Smooth muscle cell (in vitro differentiated cells): ENCODE measurements around the gene IL17RC. TPM values are rescaled to one million over a fixed set of nuclear protein-coding genes. Genes with fewer than 3 reads are reported as not detected.

Source experiments
- DNase-seq: peaks from one replicate; lab custom pipeline; 2025; ENCODE audit not compliant: unreplicated experiment; lab: John Stamatoyannopoulos, UW
- H2AFZ ChIP-seq: fragments of 200-600 bp; sonication (generic); 2 replicates; pipeline ENCODE4 v1.6.0; 2016; ENCODE audit warnings: antibody characterized with exemption, low read depth, mild to moderate bottlenecking
- H3F3A ChIP-seq: fragments of 200-600 bp; sonication (generic); 2 replicates; pipeline ENCODE4 v1.6.0; 2017; ENCODE audit warnings: antibody characterized with exemption, low read depth
- H3K27ac ChIP-seq: fragments of 200-600 bp; sonication (generic); 2 replicates; pipeline ENCODE4 v1.5.1; 2016; ENCODE audit warnings: low read depth, mild to moderate bottlenecking
- H3K27me3 ChIP-seq: fragments of 200-600 bp; sonication (generic); 2 replicates; pipeline ENCODE4 v1.6.1; 2016; ENCODE audit warnings: low read depth, mild to moderate bottlenecking
- H3K36me3 ChIP-seq: fragments of 200-600 bp; sonication (generic); 2 replicates; pipeline ENCODE4 v1.5.1; 2016; ENCODE audit warnings: low read depth
- H3K4me1 ChIP-seq: fragments of 200-600 bp; sonication (generic); 2 replicates; pipeline ENCODE4 v1.5.1; 2016; ENCODE audit warnings: low read depth
- H3K4me2 ChIP-seq: fragments of 200-600 bp; sonication (generic); 2 replicates; pipeline ENCODE4 v1.6.0; 2016; ENCODE audit warnings: mild to moderate bottlenecking
- H3K4me3 ChIP-seq: fragments of 200-600 bp; sonication (generic); 2 replicates; pipeline ENCODE4 v1.5.1; 2016; ENCODE audit warnings: mild to moderate bottlenecking
- H3K79me2 ChIP-seq: fragments of 200-600 bp; sonication (generic); 2 replicates; pipeline ENCODE4 v1.6.0; 2016; ENCODE audit warnings: low read depth, mild to moderate bottlenecking
- H3K9ac ChIP-seq: fragments of 200-600 bp; sonication (generic); 2 replicates; pipeline ENCODE4 v1.6.0; 2016; ENCODE audit warnings: low read depth
- H3K9me3 ChIP-seq: fragments of 200-600 bp; sonication (generic); replicated peaks from 2 replicates; pipeline ENCODE4 v1.5.1; 2016; ENCODE audit warnings: low read depth
- H4K20me1 ChIP-seq: fragments of 200-600 bp; sonication (generic); 2 replicates; pipeline ENCODE4 v1.6.0; 2016; ENCODE audit warnings: low read depth
- CTCF ChIP-seq: fragments of 200-600 bp; sonication (generic); IDR thresholded peaks from 2 replicates; pipeline ENCODE4 v1.5.1; 2017; ENCODE audit warnings: borderline replicate concordance, mild to moderate bottlenecking, antibody characterized with exemption; ENCODE audit not compliant: insufficient read depth, poor library complexity, severe bottlenecking
- WGBS: methylation state at CpG from one replicate; pipeline ENCODE4 v1.1.7; 2016; ENCODE audit warnings: low lambda C conversion rate; 5-methylcytosine and 5-hydroxymethylcytosine counted together
- polyA plus RNA-seq: library from polyadenylated mRNA; unstranded; fragments of >200 nt; fragmentation: Nextera tagmentation; extraction: Ambion mirVana; gene quantifications from 2 replicates; pipeline ENCODE4 v1.2.1, GENCODE V29; 2016
- total RNA-seq: library from RNA; depleted of rRNA; stranded (reverse); fragments of >200 nt; gene quantifications from 2 replicates; pipeline ENCODE4 v1.2.3, GENCODE V29; 2014

The IL17RC gene
- total and polyA plus RNA-seq, 2 experiments from 2014 or later: 36.7 to 37.3 TPM

- no peak overlapping the region for H3K27ac ChIP-seq
- no peak overlapping the region for H3K4me2 ChIP-seq
- no peaks in the 10 kb centered on the region for H3K79me2 ChIP-seq
- 92% methylated on average over 7 of the region's 7 CpGs for WGBS
- no peaks in the 10 kb centered on the region for H3K36me3 ChIP-seq
- TF ChIP-seq CTCF: no peak
- H3F3A ChIP-seq: no peaks in the 10 kb centered on the region
- no peak overlapping the region for H2AFZ ChIP-seq
- no peaks in the 10 kb centered on the region for H4K20me1 ChIP-seq
- no peaks in the 10 kb centered on the region for H3K27me3 ChIP-seq
- H3K9ac ChIP-seq: no peak overlapping the region
- no peak for DNase-seq
- peaks cover 16% of the 10 kb centered on the region for H3K4me1 ChIP-seq
- no peaks in the 10 kb centered on the region for H3K9me3 ChIP-seq
- H3K4me3 ChIP-seq: no peak overlapping the region
Measured at GRCh38 chr3:9912294-9912935, 4.5 kb upstream of the IL17RC start.

- H3K27me3 ChIP-seq: no peaks in the 10 kb centered on the region
- H3K9me3 ChIP-seq: no peaks in the 10 kb centered on the region
- no peak overlapping the region for H3K27ac ChIP-seq
- no peaks in the 10 kb centered on the region for H3F3A ChIP-seq
- WGBS: 95% methylated on average over 5 of the region's 5 CpGs
- H3K79me2 ChIP-seq: no peaks in the 10 kb centered on the region
- H3K4me1 ChIP-seq: peaks cover 16% of the 10 kb centered on the region
- H3K9ac ChIP-seq: no peak overlapping the region
- no peak for DNase-seq
- no peak overlapping the region for H3K4me3 ChIP-seq
- no peaks in the 10 kb centered on the region for H3K36me3 ChIP-seq
- no peak overlapping the region for H3K4me2 ChIP-seq
- H4K20me1 ChIP-seq: no peaks in the 10 kb centered on the region
- no peak for TF ChIP-seq CTCF
- no peak overlapping the region for H2AFZ ChIP-seq
Measured at GRCh38 chr3:9913601-9914000, 3.3 kb upstream of the IL17RC start.

GRCh38 chr3:9914011-9914410 is 2.9 kb upstream of the IL17RC start:
- WGBS: 88% methylated on average over 1 of the region's 1 CpG
- Histone ChIP-seq H3K4me2 (no peak overlapping the region), H3F3A (no peaks in the 10 kb centered on the region), H3K79me2 (no peaks in the 10 kb centered on the region), H3K36me3 (no peaks in the 10 kb centered on the region), H3K4me1 (peaks cover 16% of the 10 kb centered on the region), H3K9me3 (no peaks in the 10 kb centered on the region), H2AFZ (no peak overlapping the region), H3K4me3 (no peak overlapping the region), H3K9ac (no peak overlapping the region), H4K20me1 (no peaks in the 10 kb centered on the region), H3K27ac (no peak overlapping the region), H3K27me3 (no peaks in the 10 kb centered on the region)
- no peak for TF ChIP-seq CTCF
- no peak for DNase-seq

DNA sequence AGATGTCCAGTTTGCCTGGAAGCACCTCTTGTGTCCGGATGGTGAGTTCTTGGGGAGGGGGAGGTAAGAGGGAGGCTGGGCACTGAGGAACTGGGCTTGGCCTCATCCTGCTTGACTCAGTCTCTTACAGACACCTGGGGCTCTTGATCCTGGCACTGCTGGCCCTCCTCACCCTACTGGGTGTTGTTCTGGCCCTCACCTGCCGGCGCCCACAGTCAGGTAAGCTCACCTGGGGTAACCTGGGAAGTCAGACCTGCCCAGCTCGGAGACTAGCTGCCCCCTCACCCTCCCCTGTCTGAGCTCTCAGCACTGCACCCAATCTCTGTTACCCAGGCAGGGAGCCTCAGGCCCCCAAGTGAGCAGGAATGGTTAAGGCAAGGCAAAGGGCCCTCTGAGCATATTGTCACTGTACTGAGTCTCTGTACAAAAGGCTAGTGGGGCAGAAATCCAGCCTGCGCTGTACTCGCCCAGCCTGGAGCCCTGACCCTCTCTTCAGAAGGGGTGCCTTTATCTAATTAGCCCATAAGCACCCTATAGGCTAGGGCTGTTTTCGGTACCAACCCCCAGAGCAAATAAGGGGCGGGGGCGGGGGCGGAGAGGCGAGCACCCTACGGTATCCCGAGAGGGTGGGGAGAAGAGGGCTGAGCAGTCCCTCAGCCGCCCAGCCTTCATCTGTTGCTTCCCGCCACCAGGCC is 2.2 kb upstream of the IL17RC start:
- Histone ChIP-seq H3K4me2 (peak overlapping the region; percentile 91), H3K4me3 (peak overlapping the region; percentile 62), H3F3A (no peaks in the 10 kb centered on the region), H3K79me2 (no peaks in the 10 kb centered on the region), H3K4me1 (peaks cover 16% of the 10 kb centered on the region), H3K9me3 (no peaks in the 10 kb centered on the region), H4K20me1 (no peaks in the 10 kb centered on the region), H3K27me3 (no peaks in the 10 kb centered on the region), H2AFZ (no peak overlapping the region), H3K36me3 (no peaks in the 10 kb centered on the region), H3K9ac (peak overlapping the region; percentile 31), H3K27ac (no peak overlapping the region)
- 42% methylated on average over 14 of the region's 15 CpGs for WGBS
- no peak for DNase-seq
- TF ChIP-seq CTCF: no peak
